ENCODE results near the gene CIPC.

Gene CIPC

DNA sequence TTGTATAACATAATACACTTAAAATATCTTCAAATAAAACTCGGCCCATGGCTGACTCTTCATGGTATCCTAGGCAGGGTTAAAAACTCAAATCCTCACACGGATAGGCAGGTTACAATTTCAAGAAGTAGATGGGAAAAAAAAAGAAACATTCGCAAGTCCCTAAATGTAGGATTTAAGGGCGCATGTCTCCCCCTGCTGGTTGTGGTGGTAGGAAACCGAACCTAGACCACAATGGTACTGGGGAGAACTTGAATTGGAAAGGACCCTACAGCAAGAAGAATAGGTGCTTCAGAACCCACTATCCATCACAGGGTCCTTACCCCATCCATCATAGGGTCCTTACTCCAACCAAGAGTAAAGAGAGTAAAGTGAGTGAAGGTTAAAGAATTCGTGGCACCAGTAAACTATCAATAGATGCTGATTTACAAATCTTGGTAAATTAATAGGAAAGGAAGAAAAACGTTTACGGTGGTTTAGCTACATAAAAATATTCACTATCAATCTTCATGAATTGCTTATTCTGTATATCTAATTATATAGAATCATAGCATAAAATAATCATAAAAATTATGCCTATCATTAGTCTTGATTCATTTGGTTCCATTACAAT, 3.3 kb upstream of the CIPC start:
- ChIA-PET POLR2A (no interaction called here), CTCF (interaction anchor here (0.7 to 7.7 kb wide), 24 partner anchors 12 to 224 kb away, joined by 3 to 108 read pairs (median 4); no protein-coding TSS in a partner anchor)
- peak; percentile 56 for DNase-seq (ENCODE audit: extremely low spot score)
- TF ChIP-seq, protein P1, sequence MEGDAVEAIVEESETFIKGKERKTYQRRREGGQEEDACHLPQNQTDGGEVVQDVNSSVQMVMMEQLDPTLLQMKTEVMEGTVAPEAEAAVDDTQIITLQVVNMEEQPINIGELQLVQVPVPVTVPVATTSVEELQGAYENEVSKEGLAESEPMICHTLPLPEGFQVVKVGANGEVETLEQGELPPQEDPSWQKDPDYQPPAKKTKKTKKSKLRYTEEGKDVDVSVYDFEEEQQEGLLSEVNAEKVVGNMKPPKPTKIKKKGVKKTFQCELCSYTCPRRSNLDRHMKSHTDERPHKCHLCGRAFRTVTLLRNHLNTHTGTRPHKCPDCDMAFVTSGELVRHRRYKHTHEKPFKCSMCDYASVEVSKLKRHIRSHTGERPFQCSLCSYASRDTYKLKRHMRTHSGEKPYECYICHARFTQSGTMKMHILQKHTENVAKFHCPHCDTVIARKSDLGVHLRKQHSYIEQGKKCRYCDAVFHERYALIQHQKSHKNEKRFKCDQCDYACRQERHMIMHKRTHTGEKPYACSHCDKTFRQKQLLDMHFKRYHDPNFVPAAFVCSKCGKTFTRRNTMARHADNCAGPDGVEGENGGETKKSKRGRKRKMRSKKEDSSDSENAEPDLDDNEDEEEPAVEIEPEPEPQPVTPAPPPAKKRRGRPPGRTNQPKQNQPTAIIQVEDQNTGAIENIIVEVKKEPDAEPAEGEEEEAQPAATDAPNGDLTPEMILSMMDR (IDR thresholded peaks at IDR 0.05; ENCODE audit: control extremely low read depth, extremely low read depth, low read depth, missing control alignments) = peak; percentile 72

DNA sequence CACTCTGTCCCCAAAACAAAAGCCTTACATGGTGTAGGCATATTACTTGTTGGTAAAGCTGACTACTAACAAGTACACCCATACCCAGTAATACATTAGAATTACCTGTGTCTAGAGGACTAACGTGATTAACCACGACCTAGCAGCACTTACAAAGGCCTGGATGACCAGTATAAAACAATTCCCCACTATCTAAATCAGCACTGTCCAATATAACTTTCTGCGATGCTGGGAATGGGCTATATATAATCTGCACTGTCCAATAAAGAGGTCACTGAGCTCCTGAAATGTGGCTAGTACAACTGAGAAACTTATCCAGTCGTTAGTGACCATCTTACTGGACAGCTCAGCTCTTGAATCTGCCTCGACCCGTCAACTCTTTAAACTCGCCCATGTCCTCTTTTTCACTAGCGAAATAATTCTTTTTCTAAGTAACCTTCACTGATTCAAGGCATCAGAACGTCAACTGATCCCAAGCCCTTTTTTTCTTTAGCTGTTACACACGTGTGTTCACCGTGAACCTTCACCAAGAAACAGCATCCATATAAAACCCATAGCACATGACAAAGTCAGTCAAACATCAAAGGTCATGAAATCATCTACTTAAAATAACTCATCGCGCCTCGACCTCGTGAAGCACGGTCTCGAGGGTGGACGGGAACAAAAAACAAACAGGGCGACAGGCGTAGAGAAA, 905 bp upstream of the CIPC start:
- CTCF ChIA-PET = interaction anchor here (0.6 to 7.7 kb wide), 9 partner anchors 13 to 223 kb away, joined by 3 to 108 read pairs (median 20); no protein-coding TSS in a partner anchor
- TF ChIP-seq, protein P1 (IDR thresholded peaks at IDR 0.05; ENCODE audit: control extremely low read depth, extremely low read depth, low read depth, missing control alignments) = no peak
- peak; percentile 17 for DNase-seq (ENCODE audit: extremely low spot score)
- POLR2A ChIA-PET = interaction anchor here (0.6 kb wide), 1 partner anchor 28 kb away, joined by 5 read pairs; no protein-coding TSS in a partner anchor

- DNase-seq (ENCODE audit: extremely low spot score) = no peak
- ChIA-PET POLR2A (interaction anchor here (0.8 kb wide), 1 partner anchor 11 kb away, joined by 3 read pairs; no protein-coding TSS in a partner anchor), CTCF (interaction anchor here (0.9 to 6.4 kb wide), 15 partner anchors 9 to 226 kb away, joined by 3 to 68 read pairs (median 5); no protein-coding TSS in a partner anchor)
- TF ChIP-seq, protein P1 (IDR thresholded peaks at IDR 0.05; ENCODE audit: control extremely low read depth, extremely low read depth, low read depth, missing control alignments) = no peak
These were observed 683 bp downstream of the CIPC start for GRCh38 chr14:77098529-77099353.

DNA sequence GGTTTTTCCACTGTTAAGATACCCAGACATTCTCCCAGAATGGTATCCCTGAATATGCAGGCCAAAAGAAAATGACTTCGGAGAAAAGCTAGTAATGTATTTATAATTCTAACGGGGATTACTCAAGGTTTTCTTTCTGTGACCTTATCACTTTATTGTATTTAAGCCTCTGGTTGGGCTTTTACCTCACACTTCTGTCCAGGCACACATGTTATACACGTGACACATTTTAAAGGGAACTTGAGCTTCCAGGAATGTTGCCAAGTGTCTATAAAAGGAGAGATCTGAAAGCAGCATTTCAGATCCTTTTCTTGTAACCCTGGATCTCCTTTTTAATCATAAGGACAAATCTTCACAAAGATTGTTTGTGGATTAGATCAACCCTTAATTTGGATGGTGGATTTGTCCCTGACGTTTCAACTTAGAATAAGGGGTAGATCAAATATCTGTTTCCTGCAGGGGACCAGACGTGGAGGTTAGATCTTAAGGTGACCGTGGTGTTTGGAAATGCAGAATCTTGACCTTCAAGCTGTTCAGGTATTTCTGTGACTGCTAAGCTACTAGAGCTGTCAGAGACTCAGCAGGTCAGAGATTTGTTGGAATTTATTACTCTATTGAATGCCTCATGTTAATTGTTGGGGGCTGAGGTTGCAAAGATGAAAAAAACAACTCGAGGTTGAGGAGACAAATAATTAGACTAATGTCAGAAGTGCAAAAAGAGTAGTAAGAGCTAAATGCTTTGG, 1.5 kb downstream of the CIPC start:
- ChIA-PET CTCF (interaction anchor here (0.8 to 6.4 kb wide), 14 partner anchors 8 to 227 kb away, joined by 3 to 68 read pairs (median 5); no protein-coding TSS in a partner anchor), POLR2A (no interaction called here)
- no peak for DNase-seq (ENCODE audit: extremely low spot score)
- TF ChIP-seq, protein P1 (IDR thresholded peaks at IDR 0.05; ENCODE audit: control extremely low read depth, extremely low read depth, low read depth, missing control alignments) = no peak

- CTCF ChIA-PET = interaction anchor here (1.4 to 6.4 kb wide), 4 partner anchors 15 to 25 kb away, joined by 3 to 68 read pairs (median 6); no protein-coding TSS in a partner anchor
- TF ChIP-seq, protein P1 (IDR thresholded peaks at IDR 0.05; ENCODE audit: control extremely low read depth, extremely low read depth, low read depth, missing control alignments) = no peak
- peak; percentile 16 for DNase-seq (ENCODE audit: extremely low spot score)
- POLR2A ChIA-PET = no interaction called here
These were observed 2.9 kb downstream of the CIPC start for GRCh38 chr14:77100961-77101360.

Data from GM10248 (cell line).